ENCODE results near the gene KIF4A.

DNA sequence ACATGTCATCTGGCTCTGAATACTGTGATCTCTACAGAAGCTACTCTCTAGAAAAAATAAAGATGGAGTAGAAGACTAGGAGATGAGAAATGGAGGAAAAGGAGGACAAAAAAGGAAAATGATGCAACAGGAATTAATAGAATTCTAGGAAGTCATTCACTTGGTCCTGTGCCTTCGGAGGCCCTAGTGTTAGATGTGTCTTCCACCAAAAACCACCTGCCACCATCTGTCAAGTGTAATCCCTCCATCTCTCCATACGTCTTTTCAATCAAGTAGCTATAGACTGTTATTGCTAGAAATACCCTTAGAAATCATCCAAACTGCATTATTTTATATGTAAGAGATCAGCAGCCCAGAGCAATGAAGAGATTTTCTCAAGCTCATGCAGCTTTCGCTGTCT lies 10.8 kb upstream of the KIF4A start:
- TF ChIP-seq, protein P1, sequence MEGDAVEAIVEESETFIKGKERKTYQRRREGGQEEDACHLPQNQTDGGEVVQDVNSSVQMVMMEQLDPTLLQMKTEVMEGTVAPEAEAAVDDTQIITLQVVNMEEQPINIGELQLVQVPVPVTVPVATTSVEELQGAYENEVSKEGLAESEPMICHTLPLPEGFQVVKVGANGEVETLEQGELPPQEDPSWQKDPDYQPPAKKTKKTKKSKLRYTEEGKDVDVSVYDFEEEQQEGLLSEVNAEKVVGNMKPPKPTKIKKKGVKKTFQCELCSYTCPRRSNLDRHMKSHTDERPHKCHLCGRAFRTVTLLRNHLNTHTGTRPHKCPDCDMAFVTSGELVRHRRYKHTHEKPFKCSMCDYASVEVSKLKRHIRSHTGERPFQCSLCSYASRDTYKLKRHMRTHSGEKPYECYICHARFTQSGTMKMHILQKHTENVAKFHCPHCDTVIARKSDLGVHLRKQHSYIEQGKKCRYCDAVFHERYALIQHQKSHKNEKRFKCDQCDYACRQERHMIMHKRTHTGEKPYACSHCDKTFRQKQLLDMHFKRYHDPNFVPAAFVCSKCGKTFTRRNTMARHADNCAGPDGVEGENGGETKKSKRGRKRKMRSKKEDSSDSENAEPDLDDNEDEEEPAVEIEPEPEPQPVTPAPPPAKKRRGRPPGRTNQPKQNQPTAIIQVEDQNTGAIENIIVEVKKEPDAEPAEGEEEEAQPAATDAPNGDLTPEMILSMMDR (IDR thresholded peaks at IDR 0.05) = no peak
- TF ChIP-seq POLR2A (IDR thresholded peaks at IDR 0.05) = no peak

Measured in uterus (tissue), 2 donors.